Measurements from ENCODE around the gene PRKCB.
"Not testable (repeated sequence)": the region's sequence is repeated elsewhere in the genome, so short reads cannot be mapped to it uniquely, and the experiment has no call there.

Gene PRKCB

GRCh38 chr16:24085666-24086065, 249.9 kb downstream of the PRKCB start:
- no peak for DNase-seq (ENCODE audit: low read depth in 2 of 2)

GRCh38 chr16:24087891-24088410, 252.2 kb downstream of the PRKCB start:
- DNase-seq (ENCODE audit: low read depth in 2 of 2), result no peak

- DNase-seq (ENCODE audit: low read depth in 2 of 2), result no peak
These were observed 253.0 kb downstream of the PRKCB start for GRCh38 chr16:24088767-24089166.

GRCh38 chr16:24091125-24091524, 255.3 kb downstream of the PRKCB start:
- no peak for DNase-seq (ENCODE audit: low read depth in 2 of 2)

GRCh38 chr16:24093049-24093448, 257.3 kb downstream of the PRKCB start:
- DNase-seq (ENCODE audit: low read depth in 2 of 2), result no peak

DNA sequence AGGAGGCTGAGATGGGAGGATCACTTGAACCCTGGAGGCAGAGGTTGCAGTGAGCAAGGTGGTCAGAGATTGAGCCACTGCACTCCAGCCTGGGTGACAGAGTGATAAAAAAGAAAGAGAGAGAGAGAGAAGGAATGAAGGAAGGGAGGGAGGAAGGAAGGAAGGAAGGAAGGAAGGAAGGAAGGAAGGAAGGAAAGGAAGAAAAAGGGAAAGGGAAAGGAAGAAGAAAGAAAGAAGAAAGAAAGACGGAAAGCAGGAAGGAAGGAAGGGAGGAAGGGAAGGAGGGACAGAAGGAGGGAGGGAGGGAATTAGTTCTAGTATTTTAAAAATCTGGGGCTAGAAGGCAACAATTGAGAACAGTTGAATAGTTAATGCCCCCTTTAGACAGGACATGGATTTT, 258.9 kb downstream of the PRKCB start:
- DNase-seq (ENCODE audit: low read depth in 2 of 2), result no peak

DNA sequence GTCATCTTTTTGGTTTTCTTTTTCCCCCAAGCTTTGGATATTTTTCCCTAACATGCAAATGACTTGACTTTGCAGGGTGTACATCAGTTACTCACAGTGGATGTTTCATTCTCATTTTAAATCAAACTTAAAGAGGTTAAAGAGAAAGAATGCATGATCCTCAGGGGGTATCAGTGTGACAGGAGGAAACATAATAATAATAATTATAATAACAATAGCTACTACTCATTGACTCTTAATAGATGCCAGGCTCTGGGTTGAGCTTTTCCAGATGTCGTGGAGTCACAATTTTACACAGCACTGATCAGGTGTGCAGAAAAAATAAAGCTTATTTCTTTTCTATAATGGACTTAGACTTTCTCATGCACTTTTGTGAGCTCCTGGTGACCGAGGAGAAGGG, 263.1 kb downstream of the PRKCB start:
- DNase-seq (ENCODE audit: low read depth in 2 of 2), result no peak

DNA sequence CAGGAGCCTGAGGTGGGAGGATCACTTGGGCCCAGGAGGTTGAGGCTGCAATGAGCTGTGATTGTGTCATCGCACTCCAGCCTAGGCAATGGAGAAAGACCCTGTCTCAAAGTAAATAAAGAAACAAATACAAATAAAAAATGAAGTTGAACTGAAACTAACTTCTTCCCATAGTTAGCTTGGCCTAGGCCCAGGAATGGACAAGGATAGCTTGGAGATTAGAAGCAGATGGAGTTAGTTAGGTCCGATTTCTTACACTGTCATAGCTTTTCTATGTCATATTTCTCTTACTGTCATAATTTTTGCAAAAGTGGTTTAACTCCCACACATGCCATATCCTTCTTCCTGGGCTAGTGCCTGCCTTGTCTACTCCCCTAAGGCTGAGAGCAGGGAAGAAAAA, 265.6 kb downstream of the PRKCB start:
- no peak for DNase-seq (ENCODE audit: low read depth in 2 of 2)

DNA sequence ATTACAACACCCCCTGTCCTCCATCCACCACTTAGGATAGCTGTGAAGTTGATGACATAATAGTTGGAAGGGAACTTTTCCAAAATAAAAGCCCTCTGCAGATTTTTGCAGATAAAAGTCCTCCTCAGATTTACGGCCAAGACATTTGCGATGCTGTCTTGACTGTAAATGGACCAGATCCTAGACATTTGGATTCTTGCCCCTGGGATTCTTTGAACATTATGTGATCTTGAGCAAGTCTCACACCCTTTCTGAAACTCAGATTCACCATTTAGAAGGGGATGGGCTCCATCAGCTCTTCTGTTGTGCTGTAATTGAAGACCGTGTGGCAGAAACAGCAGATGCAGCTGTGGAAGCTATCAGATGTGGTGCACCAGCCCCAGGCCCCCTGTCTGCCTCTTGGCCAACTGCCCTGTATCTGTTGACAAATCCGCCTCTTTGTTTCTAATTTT, 266.5 kb downstream of the PRKCB start:
- no peak for DNase-seq (ENCODE audit: low read depth in 2 of 2)

DNA sequence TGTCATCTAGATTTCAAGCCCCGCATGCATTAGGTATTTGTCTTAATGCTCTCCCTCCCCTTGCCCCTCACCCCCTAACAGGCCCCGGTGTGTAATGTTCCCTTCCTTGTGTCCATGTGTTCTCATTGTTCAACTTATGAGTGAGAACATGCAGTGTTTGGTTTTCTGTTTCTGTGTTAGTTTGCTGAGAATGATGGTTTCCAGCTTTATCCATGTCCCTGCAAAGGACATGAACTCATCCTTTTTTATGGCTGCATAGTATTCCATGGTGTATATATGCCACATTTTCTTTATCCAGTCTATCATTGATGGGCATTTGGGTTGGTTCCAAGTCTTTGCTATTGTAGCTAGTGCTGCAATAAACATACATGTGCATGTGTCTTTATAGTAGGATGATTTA, 269.7 kb downstream of the PRKCB start:
- not testable (repeated sequence) for DNase-seq (ENCODE audit: low read depth in 2 of 2)

GRCh38 chr16:24108090-24108489, 272.3 kb downstream of the PRKCB start:
- not testable (repeated sequence) for DNase-seq (ENCODE audit: low read depth in 2 of 2)

DNA sequence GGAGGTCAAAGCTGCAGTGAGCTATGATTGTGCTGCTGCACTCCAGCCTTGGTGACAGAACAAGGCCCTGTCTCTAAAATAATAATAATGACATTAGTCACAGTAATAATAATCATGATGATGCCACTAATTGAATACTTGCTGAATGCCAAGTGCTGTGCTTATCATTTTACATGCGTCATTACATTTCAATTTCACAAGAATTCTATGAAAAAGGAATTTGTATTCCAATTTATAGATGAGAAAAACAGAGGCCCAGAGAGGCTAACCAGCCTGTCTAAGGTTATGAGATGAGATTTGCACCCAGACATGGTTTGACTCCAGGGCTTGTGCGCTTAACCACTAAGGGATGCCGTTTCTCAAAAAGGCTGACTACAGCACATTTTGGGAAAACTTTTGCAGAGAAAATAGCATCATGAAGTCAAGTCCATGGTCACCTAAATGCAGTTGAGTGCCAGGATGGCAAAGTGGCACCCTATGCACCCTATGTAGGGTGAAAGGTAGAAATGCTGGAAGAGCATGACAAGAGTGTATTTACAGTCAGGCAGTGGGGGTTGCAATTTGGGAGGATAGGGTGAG, 276.0 kb downstream of the PRKCB start:
- no peak for DNase-seq (ENCODE audit: low read depth in 2 of 2)

DNA sequence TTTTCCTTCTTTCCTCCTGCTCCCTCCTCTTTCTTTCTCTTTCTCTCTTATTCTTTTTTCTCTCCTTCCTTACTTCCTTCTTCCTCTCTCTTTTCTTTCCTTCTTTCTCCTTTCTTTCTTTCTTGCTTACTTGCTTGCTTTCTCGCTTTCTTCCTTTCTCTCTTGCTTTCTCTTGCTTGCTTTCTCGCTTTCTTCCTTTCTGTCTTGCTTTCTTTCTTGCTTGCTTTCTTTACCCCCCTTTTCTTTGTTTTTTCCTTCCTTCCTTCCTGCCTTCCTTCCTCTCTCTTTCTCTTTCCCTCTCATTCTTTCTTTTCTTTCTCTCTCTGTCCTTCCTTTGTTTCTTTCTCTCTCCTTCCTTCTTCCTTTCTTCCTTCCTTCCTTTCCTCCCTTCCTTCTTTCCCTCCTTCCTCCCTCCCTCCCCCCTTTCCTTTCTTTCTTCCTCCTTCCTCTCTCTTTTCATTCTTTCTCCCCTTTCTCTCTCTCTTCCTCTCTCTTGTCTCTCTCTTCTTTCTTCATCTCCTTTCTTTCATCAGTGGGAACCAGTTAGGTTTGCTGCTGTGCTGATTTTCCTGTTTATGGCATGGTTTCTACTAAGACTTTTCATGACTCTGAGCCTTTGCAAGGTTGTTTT, 277.4 kb downstream of the PRKCB start:
- DNase-seq (ENCODE audit: low read depth in 2 of 2), result no peak

DNA sequence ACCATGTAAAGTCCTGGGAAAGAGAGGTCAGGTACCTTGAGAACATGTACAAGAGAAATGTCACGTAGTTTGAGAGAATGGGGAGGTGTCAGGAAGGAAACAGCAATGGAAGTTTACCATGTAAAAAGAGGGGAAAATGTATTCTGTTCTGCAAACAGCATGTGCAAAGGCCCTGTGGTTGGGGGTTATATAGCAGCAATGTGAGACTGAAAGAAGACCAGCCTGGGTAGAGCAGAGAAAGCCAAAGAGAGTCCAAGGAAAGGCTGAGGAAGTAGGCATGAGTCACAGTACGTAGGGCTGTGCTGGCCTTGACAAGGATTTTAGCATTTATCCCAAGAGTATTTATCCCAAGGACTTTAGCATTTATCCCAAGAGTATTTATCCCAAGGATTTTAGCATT, 279.1 kb downstream of the PRKCB start:
- DNase-seq (ENCODE audit: low read depth in 2 of 2), result no peak

- DNase-seq (ENCODE audit: low read depth in 2 of 2), result no peak
These were observed 280.4 kb downstream of the PRKCB start for GRCh38 chr16:24116046-24116776.

GRCh38 chr16:24116989-24117388, 281.2 kb downstream of the PRKCB start:
- DNase-seq (ENCODE audit: low read depth in 2 of 2), result no peak

DNA sequence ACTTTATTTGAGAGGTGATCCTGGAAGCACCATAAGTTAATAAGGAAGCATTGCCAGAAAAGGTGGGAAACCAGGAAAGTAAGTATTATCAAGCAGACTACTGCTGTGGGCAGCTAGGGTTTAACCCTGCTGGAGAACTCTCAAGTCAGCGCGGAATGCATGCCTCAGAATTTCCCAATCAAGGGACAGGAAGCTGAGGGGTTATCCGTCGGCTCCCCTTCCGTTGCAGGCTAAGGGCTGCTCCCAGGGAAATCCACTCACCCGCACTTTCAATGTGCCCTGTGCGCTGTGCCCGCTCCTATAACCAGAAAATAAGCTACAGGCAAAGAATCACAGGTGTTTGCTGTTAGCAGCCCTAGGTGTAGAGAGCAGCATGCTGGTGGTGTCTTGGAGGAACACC, 281.9 kb downstream of the PRKCB start:
- no peak for DNase-seq (ENCODE audit: low read depth in 2 of 2)

DNA sequence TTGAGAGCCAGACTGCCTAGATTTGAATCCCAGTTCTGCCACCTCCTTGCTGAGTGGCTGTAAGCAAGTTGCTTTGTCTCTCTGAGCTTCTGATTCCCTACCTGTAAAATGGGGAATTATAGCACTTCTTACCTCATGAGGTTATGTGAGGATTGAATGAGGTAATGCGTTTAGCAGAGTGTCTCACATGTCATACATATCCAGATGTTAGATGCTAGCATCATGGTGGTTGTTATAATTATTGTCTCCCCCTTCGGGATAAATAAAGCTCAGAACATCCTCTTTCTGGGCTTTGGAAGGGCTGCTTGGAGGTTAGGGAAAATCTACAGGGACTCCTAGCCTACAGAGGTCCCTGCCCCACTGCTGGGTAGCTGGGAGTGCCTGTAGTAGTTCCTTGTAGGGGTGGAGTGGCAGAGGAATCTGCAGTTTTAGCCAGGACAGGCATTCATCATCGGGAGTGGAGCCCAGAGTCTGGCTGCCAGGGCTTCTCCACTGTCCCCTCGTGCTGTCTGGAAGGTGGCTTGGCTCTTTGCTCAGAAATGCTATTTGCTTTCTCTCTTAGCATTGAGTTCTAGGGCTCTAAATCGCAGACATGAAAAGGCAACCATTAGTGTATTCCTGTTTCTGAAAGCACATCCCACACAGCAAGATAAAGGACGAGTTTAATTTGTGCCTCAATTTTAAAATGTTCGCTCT, 282.5 kb downstream of the PRKCB start:
- DNase-seq (ENCODE audit: low read depth in 2 of 2), result no peak

DNA sequence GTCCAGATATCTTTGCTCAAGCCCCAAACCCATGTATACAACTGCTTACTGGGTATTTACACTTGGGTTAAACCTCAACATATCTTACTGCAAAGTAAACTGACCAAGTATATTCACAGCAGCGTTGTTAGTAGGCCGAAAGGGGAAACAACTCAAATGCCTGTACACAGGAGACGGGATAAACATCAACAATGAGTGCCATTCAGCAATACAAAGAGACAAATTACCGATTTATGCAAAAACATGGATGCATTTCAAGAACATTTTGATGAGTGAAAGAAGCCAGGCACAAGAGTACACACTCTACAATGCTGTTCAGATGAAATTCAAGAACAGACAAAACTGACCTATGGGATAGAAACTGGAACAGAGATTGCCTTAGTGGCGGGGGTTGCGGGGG, 284.0 kb downstream of the PRKCB start:
- DNase-seq (ENCODE audit: low read depth in 2 of 2), result no peak

DNA sequence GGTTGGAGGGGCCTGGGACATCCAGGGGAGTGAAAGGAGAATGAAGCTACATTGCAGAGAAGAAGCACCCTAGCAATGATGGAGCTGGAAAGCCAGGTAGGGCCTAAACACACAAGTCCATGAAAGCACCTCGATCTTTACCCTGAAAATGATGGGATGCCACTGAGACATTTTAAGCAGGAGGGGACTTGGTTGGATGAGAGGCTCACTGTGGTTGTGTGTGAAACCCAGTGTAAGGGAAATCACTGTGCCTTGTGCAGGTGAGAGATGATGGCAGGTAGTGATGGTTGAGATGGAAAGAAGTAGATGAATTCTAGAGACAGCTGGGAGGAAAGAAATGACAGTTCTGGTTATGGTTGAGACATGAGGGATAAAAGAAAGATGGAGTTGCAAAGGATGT, 287.5 kb downstream of the PRKCB start:
- DNase-seq (ENCODE audit: low read depth in 2 of 2), result no peak

GRCh38 chr16:24124291-24124690, 288.5 kb downstream of the PRKCB start:
- no peak for DNase-seq (ENCODE audit: low read depth in 2 of 2)

DNA sequence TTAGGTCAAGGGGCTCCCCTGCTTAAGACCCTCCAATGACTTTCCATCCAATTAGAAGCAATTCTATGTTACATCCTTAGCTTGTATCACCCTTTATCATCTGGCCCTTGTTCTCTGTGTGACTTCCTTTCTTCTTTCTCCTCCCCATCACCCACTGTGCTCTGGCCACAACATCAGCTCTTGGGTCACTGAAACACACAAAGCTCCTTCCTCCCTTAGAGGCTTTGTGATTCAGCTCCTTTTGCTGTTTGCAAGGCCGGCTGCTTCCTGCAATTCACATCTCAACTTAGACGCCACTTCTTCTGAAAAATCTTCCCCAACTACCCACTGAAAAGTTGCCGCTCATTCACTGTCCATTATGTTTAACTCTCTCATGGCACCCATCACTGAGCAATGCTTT, 289.4 kb downstream of the PRKCB start:
- DNase-seq (ENCODE audit: low read depth in 2 of 2), result no peak
